Smooth muscle cell (in vitro differentiated cells): ENCODE measurements around the gene MAP10. TPM values are rescaled to one million over a fixed set of nuclear protein-coding genes. Genes with fewer than 3 reads are reported as not detected.

Source experiments
- DNase-seq: peaks from one replicate; lab custom pipeline; 2025; ENCODE audit not compliant: unreplicated experiment; lab: John Stamatoyannopoulos, UW
- H2AFZ ChIP-seq: fragments of 200-600 bp; sonication (generic); 2 replicates; pipeline ENCODE4 v1.6.0; 2016; ENCODE audit warnings: antibody characterized with exemption, low read depth, mild to moderate bottlenecking
- H3F3A ChIP-seq: fragments of 200-600 bp; sonication (generic); 2 replicates; pipeline ENCODE4 v1.6.0; 2017; ENCODE audit warnings: antibody characterized with exemption, low read depth
- H3K27ac ChIP-seq: fragments of 200-600 bp; sonication (generic); 2 replicates; pipeline ENCODE4 v1.5.1; 2016; ENCODE audit warnings: low read depth, mild to moderate bottlenecking
- H3K27me3 ChIP-seq: fragments of 200-600 bp; sonication (generic); 2 replicates; pipeline ENCODE4 v1.6.1; 2016; ENCODE audit warnings: low read depth, mild to moderate bottlenecking
- H3K36me3 ChIP-seq: fragments of 200-600 bp; sonication (generic); 2 replicates; pipeline ENCODE4 v1.5.1; 2016; ENCODE audit warnings: low read depth
- H3K4me1 ChIP-seq: fragments of 200-600 bp; sonication (generic); 2 replicates; pipeline ENCODE4 v1.5.1; 2016; ENCODE audit warnings: low read depth
- H3K4me2 ChIP-seq: fragments of 200-600 bp; sonication (generic); 2 replicates; pipeline ENCODE4 v1.6.0; 2016; ENCODE audit warnings: mild to moderate bottlenecking
- H3K4me3 ChIP-seq: fragments of 200-600 bp; sonication (generic); 2 replicates; pipeline ENCODE4 v1.5.1; 2016; ENCODE audit warnings: mild to moderate bottlenecking
- H3K79me2 ChIP-seq: fragments of 200-600 bp; sonication (generic); 2 replicates; pipeline ENCODE4 v1.6.0; 2016; ENCODE audit warnings: low read depth, mild to moderate bottlenecking
- H3K9ac ChIP-seq: fragments of 200-600 bp; sonication (generic); 2 replicates; pipeline ENCODE4 v1.6.0; 2016; ENCODE audit warnings: low read depth
- H3K9me3 ChIP-seq: fragments of 200-600 bp; sonication (generic); replicated peaks from 2 replicates; pipeline ENCODE4 v1.5.1; 2016; ENCODE audit warnings: low read depth
- H4K20me1 ChIP-seq: fragments of 200-600 bp; sonication (generic); 2 replicates; pipeline ENCODE4 v1.6.0; 2016; ENCODE audit warnings: low read depth
- CTCF ChIP-seq: fragments of 200-600 bp; sonication (generic); IDR thresholded peaks from 2 replicates; pipeline ENCODE4 v1.5.1; 2017; ENCODE audit warnings: borderline replicate concordance, mild to moderate bottlenecking, antibody characterized with exemption; ENCODE audit not compliant: insufficient read depth, poor library complexity, severe bottlenecking
- WGBS: methylation state at CpG from one replicate; pipeline ENCODE4 v1.1.7; 2016; ENCODE audit warnings: low lambda C conversion rate; 5-methylcytosine and 5-hydroxymethylcytosine counted together
- polyA plus RNA-seq: library from polyadenylated mRNA; unstranded; fragments of >200 nt; fragmentation: Nextera tagmentation; extraction: Ambion mirVana; gene quantifications from 2 replicates; pipeline ENCODE4 v1.2.1, GENCODE V29; 2016
- total RNA-seq: library from RNA; depleted of rRNA; stranded (reverse); fragments of >200 nt; gene quantifications from 2 replicates; pipeline ENCODE4 v1.2.3, GENCODE V29; 2014

MAP10 gene
- total and polyA plus RNA-seq, 2 experiments from 2014 or later = 2.6 to 6.7 TPM

- Histone ChIP-seq H3K4me2 (no peak overlapping the region), H3K9ac (no peak overlapping the region), H3K36me3 (no peaks in the 10 kb centered on the region), H2AFZ (no peak overlapping the region), H3F3A (no peaks in the 10 kb centered on the region), H3K79me2 (no peaks in the 10 kb centered on the region), H3K4me3 (no peak overlapping the region), H4K20me1 (no peaks in the 10 kb centered on the region), H3K9me3 (no peaks in the 10 kb centered on the region), H3K27ac (no peak overlapping the region), H3K4me1 (no peaks in the 10 kb centered on the region), H3K27me3 (no peaks in the 10 kb centered on the region)
- TF ChIP-seq CTCF = no peak
- DNase-seq = no peak
- WGBS = 91% methylated on average over 6 of the region's 6 CpGs
Measured at GRCh38 chr1:232835166-232835565, 29.9 kb downstream of the MAP10 start.

DNA sequence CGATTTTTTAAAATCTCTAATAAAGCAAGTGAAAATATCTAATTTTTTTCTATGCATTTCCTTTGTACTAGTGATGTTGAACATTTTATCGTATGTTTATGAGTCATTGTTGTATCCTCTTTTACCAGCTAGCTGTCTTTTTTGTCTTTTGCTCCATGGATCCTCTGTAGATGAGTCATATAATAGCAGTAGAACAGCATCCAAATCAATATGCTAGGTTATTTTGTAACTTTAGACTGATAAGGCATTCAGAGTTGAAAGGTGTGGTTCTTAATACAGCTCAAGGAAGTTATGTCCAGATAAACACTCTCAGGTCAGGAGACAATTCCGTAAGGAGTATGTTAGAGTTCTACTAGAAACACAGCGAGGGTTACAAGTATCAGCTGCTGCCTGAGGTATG lies 31.9 kb downstream of the MAP10 start:
- H3K79me2 ChIP-seq = no peaks in the 10 kb centered on the region
- H3K27me3 ChIP-seq = no peaks in the 10 kb centered on the region
- no peaks in the 10 kb centered on the region for H3K9me3 ChIP-seq
- no peaks in the 10 kb centered on the region for H3F3A ChIP-seq
- WGBS = 85% methylated on average over 4 of the region's 4 CpGs
- no peak overlapping the region for H2AFZ ChIP-seq
- no peaks in the 10 kb centered on the region for H4K20me1 ChIP-seq
- no peak overlapping the region for H3K27ac ChIP-seq
- no peak overlapping the region for H3K9ac ChIP-seq
- H3K4me1 ChIP-seq = no peaks in the 10 kb centered on the region
- no peak overlapping the region for H3K4me2 ChIP-seq
- no peak for TF ChIP-seq CTCF
- H3K36me3 ChIP-seq = no peaks in the 10 kb centered on the region
- H3K4me3 ChIP-seq = no peak overlapping the region
- no peak for DNase-seq

DNA sequence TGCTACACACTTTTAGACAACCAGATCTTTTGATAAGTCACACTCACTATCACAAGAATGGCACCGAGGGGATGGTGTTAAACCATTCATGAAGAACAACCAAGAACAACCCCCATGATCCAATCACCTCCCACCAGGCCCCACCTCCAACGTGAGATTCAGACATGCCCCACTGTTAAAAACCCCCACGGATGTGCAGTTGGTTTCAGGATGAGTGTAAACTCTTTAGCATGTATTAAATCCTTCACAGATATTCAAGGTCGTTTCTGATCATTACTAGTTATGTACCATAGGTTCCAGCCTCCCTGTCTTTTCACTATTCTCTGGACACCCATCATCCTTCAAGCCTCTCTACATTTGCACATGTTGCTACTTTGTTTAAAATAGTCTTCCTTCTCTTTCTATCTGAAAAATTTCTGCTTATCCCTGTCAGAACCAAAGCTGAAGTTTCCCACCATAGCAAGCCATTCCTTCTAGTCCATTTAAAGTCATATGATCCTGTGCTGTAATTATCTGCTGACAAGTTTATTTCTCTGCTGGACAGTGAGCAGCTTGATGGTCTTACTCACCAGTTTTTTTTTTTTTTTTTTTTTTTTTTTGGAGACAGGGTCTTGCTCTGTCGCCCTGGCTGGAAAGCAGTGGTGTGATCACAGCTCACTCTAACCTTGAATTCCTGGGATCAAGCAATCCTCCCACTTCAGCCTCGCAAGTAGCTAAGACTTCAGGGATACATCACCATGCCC lies 36.8 kb downstream of the MAP10 start:
- no peak for TF ChIP-seq CTCF
- Histone ChIP-seq H3K36me3 (no peaks in the 10 kb centered on the region), H3K4me2 (no peak overlapping the region), H3K4me3 (no peak overlapping the region), H3K27me3 (no peaks in the 10 kb centered on the region), H2AFZ (no peak overlapping the region), H3K27ac (no peak overlapping the region), H3F3A (no peaks in the 10 kb centered on the region), H3K9ac (no peak overlapping the region), H3K4me1 (peaks cover 6% of the 10 kb centered on the region), H4K20me1 (no peaks in the 10 kb centered on the region), H3K9me3 (no peaks in the 10 kb centered on the region), H3K79me2 (no peaks in the 10 kb centered on the region)
- DNase-seq = no peak
- 71% methylated on average over 6 of the region's 6 CpGs for WGBS

- Histone ChIP-seq H3K27me3 (no peaks in the 10 kb centered on the region), H3K4me3 (no peak overlapping the region), H4K20me1 (no peaks in the 10 kb centered on the region), H3K27ac (no peak overlapping the region), H3K4me2 (no peak overlapping the region), H3K36me3 (no peaks in the 10 kb centered on the region), H3K79me2 (no peaks in the 10 kb centered on the region), H2AFZ (no peak overlapping the region), H3F3A (no peaks in the 10 kb centered on the region), H3K4me1 (peaks cover 6% of the 10 kb centered on the region), H3K9me3 (no peaks in the 10 kb centered on the region), H3K9ac (no peak overlapping the region)
- TF ChIP-seq CTCF = no peak
- 88% methylated on average over 5 of the region's 5 CpGs for WGBS
- DNase-seq = no peak
Measured at GRCh38 chr1:232844791-232845190, 39.6 kb downstream of the MAP10 start.
